SK-N-DZ (cell line): Measurements from ENCODE around the gene MESP2.

ENCODE experiments used
- DNase-seq: peaks from one replicate; pipeline ENCODE4 v3.0.0-alpha.2; 2015; ENCODE audit warnings: low spot score

MESP2 gene

GRCh38 chr15:89815769-89816168, 39.6 kb downstream of the MESP2 start:
- DNase-seq: no peak

- no peak for DNase-seq
Measured at GRCh38 chr15:89817701-89818280, 41.7 kb downstream of the MESP2 start.

GRCh38 chr15:89818287-89818686, 42.2 kb downstream of the MESP2 start:
- no peak for DNase-seq

DNA sequence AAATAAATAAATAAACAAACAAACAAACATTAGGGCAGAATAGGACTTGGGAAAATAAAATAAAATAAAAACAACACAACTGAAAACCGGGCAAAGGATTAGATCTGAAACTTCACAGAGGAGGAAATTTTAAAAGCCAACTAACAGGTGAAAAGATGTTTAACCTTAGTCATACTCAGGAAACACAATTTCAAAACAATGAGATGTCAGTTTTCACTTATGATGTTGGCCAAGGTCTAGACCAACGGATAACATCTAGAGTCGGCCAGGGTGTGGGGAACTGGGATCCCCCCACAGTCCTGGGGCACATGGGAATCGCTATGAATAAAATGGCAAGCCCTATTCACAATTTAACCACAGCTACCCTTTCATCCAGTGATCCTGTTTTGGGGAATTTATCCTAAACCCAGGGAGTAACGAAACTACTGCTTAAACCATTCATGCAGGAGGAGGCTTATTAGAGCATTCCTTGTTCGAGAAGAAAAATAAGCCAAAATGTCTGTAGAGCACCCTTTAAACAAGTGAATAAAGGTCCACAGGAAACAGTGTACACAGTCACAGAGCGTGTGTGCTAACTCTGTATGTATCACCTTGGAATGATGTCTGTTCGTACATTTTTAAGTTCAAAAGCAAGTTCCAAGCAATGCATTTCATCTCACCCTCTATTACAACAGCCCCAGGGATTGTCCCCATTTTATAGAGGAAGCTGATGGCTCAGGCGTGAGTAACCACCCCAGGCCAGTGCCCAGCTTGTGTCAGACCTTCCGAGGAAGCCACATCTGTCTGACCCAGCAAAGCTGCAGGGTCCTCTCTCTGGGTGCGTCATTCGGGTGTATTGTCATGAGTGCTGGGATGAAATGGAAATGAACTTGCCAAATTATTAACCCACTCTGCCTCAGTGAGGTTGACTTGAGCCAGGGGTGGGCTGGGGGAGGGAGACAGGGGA, 44.8 kb downstream of the MESP2 start:
- no peak for DNase-seq

GRCh38 chr15:89822026-89822425, 45.9 kb downstream of the MESP2 start:
- no peak for DNase-seq

- DNase-seq: no peak
Measured at GRCh38 chr15:89822611-89822950, 46.4 kb downstream of the MESP2 start.

- DNase-seq: no peak
Measured at GRCh38 chr15:89822951-89823711, 47.0 kb downstream of the MESP2 start.

- no peak for DNase-seq
Measured at GRCh38 chr15:89823836-89824606, 47.9 kb downstream of the MESP2 start.

- DNase-seq: no peak
Measured at GRCh38 chr15:89824607-89824867, 48.4 kb downstream of the MESP2 start.

DNA sequence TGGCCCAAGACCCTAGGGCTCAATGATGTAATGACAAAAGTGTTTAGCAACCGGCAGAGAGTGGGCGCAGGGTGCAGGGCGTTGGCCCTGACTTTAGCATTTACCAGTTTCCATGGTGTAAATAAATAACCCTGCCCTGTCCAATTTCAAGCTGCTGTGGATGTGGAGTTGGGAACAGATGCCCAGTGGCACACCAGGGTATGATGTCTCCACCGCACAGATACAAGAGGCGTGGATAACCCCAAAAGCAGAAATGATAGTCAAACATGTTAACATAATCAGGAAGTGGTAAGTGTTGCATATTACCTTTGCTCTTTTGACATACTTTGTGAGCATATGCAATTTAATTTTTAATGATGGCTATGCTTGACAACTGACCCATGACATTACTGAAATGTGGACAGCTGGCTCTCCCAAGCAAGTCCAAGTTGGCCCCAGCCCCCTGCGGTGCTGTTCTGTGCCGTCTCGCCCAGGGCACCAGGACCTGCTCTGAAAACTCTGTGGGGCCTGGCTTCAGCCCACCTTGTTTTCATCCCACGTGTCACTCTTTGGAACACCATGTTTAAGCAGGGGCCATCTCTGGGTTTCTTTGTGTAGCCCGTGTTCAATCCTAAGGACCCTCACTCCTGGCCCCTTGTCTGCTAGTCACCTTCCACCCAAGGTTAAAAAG, 49.3 kb downstream of the MESP2 start:
- no peak for DNase-seq

GRCh38 chr15:89826671-89827655, 50.8 kb downstream of the MESP2 start:
- no peak for DNase-seq

DNA sequence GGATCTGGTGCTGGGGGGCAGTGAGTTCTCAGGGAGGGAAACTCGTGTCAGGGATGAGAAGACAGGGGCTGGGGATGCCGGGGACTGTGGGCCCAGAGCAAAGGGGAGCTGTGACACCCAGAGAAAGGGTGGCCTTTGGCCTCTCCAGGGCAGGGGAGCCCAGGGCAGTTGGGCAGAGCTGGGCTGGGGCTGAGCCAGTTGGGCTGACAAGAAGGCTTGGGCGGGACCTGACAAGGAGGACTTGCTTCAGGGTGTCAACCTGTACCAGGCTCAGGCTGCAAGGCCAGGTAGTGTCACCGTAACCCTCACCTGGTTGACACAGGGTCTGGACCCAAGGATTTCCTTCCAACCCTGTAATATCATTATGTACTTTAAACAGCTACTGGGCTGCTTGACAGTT, 51.7 kb downstream of the MESP2 start:
- DNase-seq: no peak
